EH (cell line): ENCODE data around the gene ARL6IP1.
A peak's percentile ranks its signal among the peaks of the same experiment; 100 is the strongest.
"Not testable (repeated sequence)": the region's sequence is repeated elsewhere in the genome, so short reads cannot be mapped to it uniquely, and the experiment has no call there.

Source experiments
- DNase-seq: peaks from one replicate; pipeline ENCODE4 v3.0.0-alpha.2; 2015; ENCODE audit warnings: low read depth

The ARL6IP1 gene

GRCh38 chr16:18799500-18799899 is 1.8 kb downstream of the ARL6IP1 start:
- no peak for DNase-seq

GRCh38 chr16:18797746-18798145 is 3.6 kb downstream of the ARL6IP1 start:
- no peak for DNase-seq

GRCh38 chr16:18796377-18796776 is 5.0 kb downstream of the ARL6IP1 start:
- DNase-seq = peak; percentile 14

- peak; percentile 36 for DNase-seq
Observed at GRCh38 chr16:18792836-18793433, 8.4 kb downstream of the ARL6IP1 start.

- DNase-seq = peak; percentile 98
Observed at GRCh38 chr16:18789850-18790706, 11.3 kb downstream of the ARL6IP1 start, which contains the start of gene RPS15A. Gene RPS15A (minus strand): TSS chr16:18790334. CDS start chr16:18789113, 1,221 bp downstream.

- DNase-seq = no peak
Observed at GRCh38 chr16:18789515-18789849, 11.9 kb downstream of the ARL6IP1 start.

- DNase-seq = peak; percentile 21
Observed at GRCh38 chr16:18788828-18789514, 12.4 kb downstream of the ARL6IP1 start.

- no peak for DNase-seq
Observed at GRCh38 chr16:18784917-18785623, 16.3 kb downstream of the ARL6IP1 start.

- no peak for DNase-seq
Observed at GRCh38 chr16:18783430-18784341, 17.7 kb downstream of the ARL6IP1 start.

GRCh38 chr16:18782697-18783429 is 18.5 kb downstream of the ARL6IP1 start:
- no peak for DNase-seq

GRCh38 chr16:18781232-18781631 is 20.1 kb downstream of the ARL6IP1 start:
- DNase-seq = not testable (repeated sequence)

GRCh38 chr16:18780460-18781026 is 20.8 kb downstream of the ARL6IP1 start:
- not testable (repeated sequence) for DNase-seq

- DNase-seq = not testable (repeated sequence)
Observed at GRCh38 chr16:18777664-18778063, 23.7 kb downstream of the ARL6IP1 start.

- DNase-seq = not testable (repeated sequence)
Observed at GRCh38 chr16:18776334-18776733, 25.0 kb downstream of the ARL6IP1 start.

- DNase-seq = not testable (repeated sequence)
Observed at GRCh38 chr16:18774651-18775050, 26.7 kb downstream of the ARL6IP1 start.

GRCh38 chr16:18772171-18772570 is 29.2 kb downstream of the ARL6IP1 start:
- DNase-seq = not testable (repeated sequence)

- not testable (repeated sequence) for DNase-seq
Observed at GRCh38 chr16:18770336-18770962, 30.9 kb downstream of the ARL6IP1 start.

- not testable (repeated sequence) for DNase-seq
Observed at GRCh38 chr16:18767217-18767616, 34.1 kb downstream of the ARL6IP1 start.

- DNase-seq = not testable (repeated sequence)
Observed at GRCh38 chr16:18762713-18763112, 38.6 kb downstream of the ARL6IP1 start.
